H1 (cell line): ENCODE measurements around the gene ZNF112. TPM values are rescaled to one million over a fixed set of nuclear protein-coding genes. Genes with fewer than 3 reads are reported as not detected.

Experiments
- CTCF ChIA-PET: fragments of 300-600 bp; sonication (Branson Sonifier 250); formaldehyde crosslinking; loops from one replicate; lab custom pipeline; 2021; ENCODE audit not compliant: partially characterized antibody; lab: Charles Lee
- POLR2A ChIA-PET: fragments of 300-600 bp; sonication (Branson Sonifier 250); formaldehyde crosslinking; loops from one replicate; lab custom pipeline; 2021; ENCODE audit warnings: inconsistent platforms; ENCODE audit not compliant: partially characterized antibody; lab: Charles Lee
- DNase-seq, 2 experiments: peaks; one replicate each; pipeline versions ENCODE4 v3.0.0 to v3.0.0-alpha.2; 2010 to 2022; ENCODE audit warnings: low spot score in 2 of 2, low read depth in 1 of 2, mixed read lengths in 1 of 2
- FAIRE-seq: peaks from 2 replicates; lab custom pipeline; 2011; peaks lifted over from hg19 to GRCh38; lab: Jason Lieb, UNC
- H2AFZ ChIP-seq: 2 replicates; pipeline ENCODE4 v1.8.1; 2012; ENCODE audit warnings: low read length, inconsistent platforms
- H2AK5ac ChIP-seq: 2 replicates; pipeline ENCODE4 v1.6.1; 2013; ENCODE audit warnings: low read depth, low read length
- H2BK120ac ChIP-seq: replicated peaks from 2 replicates; pipeline ENCODE3; 2013; ENCODE audit warnings: low read depth, low read length, inconsistent platforms
- H2BK12ac ChIP-seq: 2 replicates; pipeline ENCODE4 v1.6.1; 2013; ENCODE audit warnings: low read depth, low read length
- H2BK15ac ChIP-seq: 2 replicates; pipeline ENCODE4 v1.6.1; 2013; ENCODE audit warnings: low read length
- H2BK20ac ChIP-seq: 2 replicates; pipeline ENCODE4 v1.6.1; 2013; ENCODE audit warnings: low read length
- H2BK5ac ChIP-seq: 2 replicates; pipeline ENCODE4 v1.6.1; 2013; ENCODE audit warnings: low read depth, low read length
- H3K14ac ChIP-seq: 2 replicates; pipeline ENCODE4 v1.6.1; 2013; ENCODE audit warnings: inconsistent platforms; ENCODE audit not compliant: insufficient read length
- H3K18ac ChIP-seq: 2 replicates; pipeline ENCODE4 v1.6.1; 2013; ENCODE audit warnings: low read length; ENCODE audit errors: extremely low read depth
- H3K23ac ChIP-seq: 2 replicates; pipeline ENCODE4 v1.6.1; 2013; ENCODE audit warnings: inconsistent platforms; ENCODE audit not compliant: insufficient read length
- H3K23me2 ChIP-seq: 2 replicates; pipeline ENCODE4 v1.6.1; 2013; ENCODE audit warnings: low read depth, low read length
- H3K27ac ChIP-seq: 2 replicates; pipeline ENCODE4 v1.6.1; 2011; ENCODE audit warnings: low read depth, low read length, inconsistent platforms
- H3K27me3 ChIP-seq, 4 experiments: replicated peaks in 1 of 4; 1 replicate in 1 of 4; 2 replicates in 3 of 4; pipeline versions ENCODE4 v1.6.1 to v1.8.1; 2011 to 2013; ENCODE audit warnings: low read length in 3 of 4, mild to moderate bottlenecking in 3 of 4, inconsistent platforms in 2 of 4, mixed read lengths in 2 of 4, moderate library complexity in 1 of 4; ENCODE audit not compliant: control insufficient read depth in 3 of 4, insufficient read depth in 3 of 4; ENCODE audit errors: extremely low read depth in 1 of 4
- H3K36me3 ChIP-seq, 4 experiments: 2 replicates each; pipeline versions ENCODE4 v1.6.1 to v1.8.1; 2011 to 2013; ENCODE audit warnings: mild to moderate bottlenecking in 4 of 4, low read length in 3 of 4, moderate library complexity in 2 of 4, control low read depth in 1 of 4, inconsistent platforms in 1 of 4; ENCODE audit not compliant: insufficient read depth in 4 of 4, control insufficient read depth in 2 of 4
- H3K4ac ChIP-seq: replicated peaks from 2 replicates; pipeline ENCODE3; 2013; ENCODE audit warnings: low read length, low read depth, mixed read lengths, inconsistent platforms; ENCODE audit not compliant: insufficient read length
- H3K4me1 ChIP-seq, 4 experiments: replicated peaks in 1 of 4; 1 replicate in 1 of 4; 2 replicates in 3 of 4; pipeline versions ENCODE4 v1.6.1 to v1.8.1; 2011 to 2013; ENCODE audit warnings: low read length in 3 of 4, inconsistent platforms in 2 of 4, mixed read lengths in 1 of 4; ENCODE audit not compliant: insufficient read depth in 4 of 4, control insufficient read depth in 3 of 4
- H3K4me2 ChIP-seq, 2 experiments: 2 replicates each; pipeline versions ENCODE4 v1.6.1 to v1.8.1; 2011 to 2013; ENCODE audit warnings: low read depth in 2 of 2, low read length in 2 of 2, control low read depth in 1 of 2, inconsistent platforms in 1 of 2, mild to moderate bottlenecking in 1 of 2; ENCODE audit not compliant: insufficient read depth in 1 of 2
- H3K4me3 ChIP-seq, 4 experiments: fragments of 200-600, 300-600 bp in 1 of 4; sonication (generic), shearing (Covaris generic), sonication (Bioruptor Twin) in 1 of 4; 2 replicates each; pipeline versions ENCODE4 v1.5.1 to v1.8.1; 2011 to 2016; ENCODE audit warnings: low read length in 4 of 4, low read depth in 3 of 4, control low read depth in 2 of 4, inconsistent platforms in 2 of 4, mild to moderate bottlenecking in 2 of 4, mixed read lengths in 1 of 4, moderate library complexity in 1 of 4; ENCODE audit not compliant: insufficient read depth in 2 of 4; ENCODE audit errors: extremely low read depth in 1 of 4
- H3K56ac ChIP-seq: replicated peaks from 2 replicates; pipeline ENCODE3; 2013; ENCODE audit warnings: low read depth, mild to moderate bottlenecking, mixed read lengths, low read length, inconsistent platforms; ENCODE audit not compliant: insufficient read length
- H3K79me1 ChIP-seq: 2 replicates; pipeline ENCODE4 v1.6.1; 2013; ENCODE audit warnings: low read depth, low read length, control low read depth
- H3K79me2 ChIP-seq, 2 experiments: 2 replicates each; pipeline versions ENCODE4 v1.6.1 to v1.8.1; 2012 to 2013; ENCODE audit warnings: low read length in 2 of 2, mild to moderate bottlenecking in 2 of 2, inconsistent platforms in 1 of 2; ENCODE audit not compliant: insufficient read depth in 2 of 2, control insufficient read depth in 1 of 2
- H3K9ac ChIP-seq, 4 experiments: replicated peaks in 1 of 4; 1 replicate in 1 of 4; 2 replicates in 3 of 4; pipeline versions ENCODE4 v1.6.1 to v1.8.1; 2011 to 2013; ENCODE audit warnings: low read depth in 3 of 4, low read length in 3 of 4, control low read depth in 2 of 4, mild to moderate bottlenecking in 2 of 4, moderate library complexity in 2 of 4, inconsistent platforms in 1 of 4; ENCODE audit errors: extremely low read depth in 1 of 4
- H3K9me3 ChIP-seq, 2 experiments: 2 replicates each; pipeline versions ENCODE4 v1.6.1 to v1.8.1; 2012 to 2013; ENCODE audit warnings: mild to moderate bottlenecking in 2 of 2, moderate library complexity in 2 of 2, control low read depth in 1 of 2, inconsistent platforms in 1 of 2, low read depth in 1 of 2, low read length in 1 of 2, mixed read lengths in 1 of 2; ENCODE audit not compliant: insufficient read depth in 2 of 2
- H4K20me1 ChIP-seq, 2 experiments: replicated peaks in 1 of 2; 2 replicates each; pipeline versions ENCODE3 to v1.8.1; 2011 to 2013; ENCODE audit warnings: inconsistent platforms in 2 of 2, low read length in 2 of 2, mild to moderate bottlenecking in 1 of 2; ENCODE audit not compliant: insufficient read depth in 2 of 2, control insufficient read depth in 1 of 2
- H4K5ac ChIP-seq: 2 replicates; pipeline ENCODE4 v1.6.1; 2013; ENCODE audit warnings: low read length, low read depth, mixed read lengths, inconsistent platforms; ENCODE audit not compliant: insufficient read length
- H4K8ac ChIP-seq: 2 replicates; pipeline ENCODE4 v1.8.0; 2013; ENCODE audit warnings: mild to moderate bottlenecking, moderate library complexity, low read length, inconsistent platforms; ENCODE audit not compliant: insufficient read depth; ENCODE audit errors: extremely low read depth
- H4K91ac ChIP-seq: replicated peaks from 2 replicates; pipeline ENCODE3; 2013; ENCODE audit warnings: low read length, mixed read lengths, inconsistent platforms; ENCODE audit not compliant: insufficient read length
- CHD2 ChIP-seq: IDR thresholded peaks from 2 replicates; pipeline ENCODE4 v1.6.1; 2012; ENCODE audit warnings: low read length, improper control_type of control experiment
- GTF2F1 ChIP-seq: IDR thresholded peaks from 2 replicates; pipeline ENCODE4 v1.6.1; 2012; ENCODE audit warnings: low read depth, low read length, improper control_type of control experiment, borderline replicate concordance
- KDM4A ChIP-seq: IDR thresholded peaks from one replicate; pipeline ENCODE4 v1.7.1; 2012; ENCODE audit warnings: low read depth, mild to moderate bottlenecking, moderate library complexity, low read length, inconsistent platforms; ENCODE audit not compliant: severe bottlenecking
- MAX ChIP-seq: IDR thresholded peaks from 2 replicates; pipeline ENCODE4 v1.6.1; 2012; ENCODE audit warnings: inconsistent platforms
- RAD21 ChIP-seq, 2 experiments: IDR thresholded peaks in 1 of 2; conservative IDR thresholded peaks in 1 of 2; 2 replicates each; pipeline ENCODE4 v1.6.1; 2011; ENCODE audit warnings: low read depth in 2 of 2, low read length in 2 of 2, improper control_type of control experiment in 1 of 2, inconsistent platforms in 1 of 2, mild to moderate bottlenecking in 1 of 2, moderate library complexity in 1 of 2
- RNF2 ChIP-seq: fragments of 200-900, 300-1000 bp; sonication (generic); IDR thresholded peaks from 2 replicates; pipeline ENCODE4 v1.7.1; 2016; ENCODE audit warnings: borderline replicate concordance, low read depth, mild to moderate bottlenecking, antibody characterized with exemption, low read length; ENCODE audit not compliant: poor library complexity, severe bottlenecking; ENCODE audit errors: missing control alignments
- SAP30 ChIP-seq: fragments of 300-600 bp; sonication (generic); IDR thresholded peaks from 2 replicates; pipeline ENCODE4 v1.7.1; 2012; ENCODE audit warnings: low read length, moderate library complexity, mild to moderate bottlenecking, inconsistent platforms; ENCODE audit not compliant: insufficient read depth, insufficient replicate concordance
- SP2 ChIP-seq: IDR thresholded peaks from 2 replicates; pipeline ENCODE4 v1.6.1; 2012; ENCODE audit warnings: mild to moderate bottlenecking, low read length, inconsistent platforms
- SUZ12 ChIP-seq: fragments of 200-600 bp; sonication (generic); IDR thresholded peaks from 2 replicates; pipeline ENCODE4 v1.6.1; 2012; ENCODE audit warnings: mild to moderate bottlenecking, inconsistent platforms, low read length, moderate library complexity, mixed read lengths
- TAF1 ChIP-seq: IDR thresholded peaks from 2 replicates; pipeline ENCODE4 v1.6.1; 2011; ENCODE audit warnings: mild to moderate bottlenecking, low read depth, low read length
- YY1 ChIP-seq: IDR thresholded peaks from 2 replicates; pipeline ENCODE4 v1.6.1; 2011; ENCODE audit warnings: low read depth, mild to moderate bottlenecking, low read length
- WGBS, 2 experiments: shearing (Covaris generic) in 1 of 2; methylation state at CpG; one replicate each; pipeline versions ENCODE4 v1.1.6 to v1.1.7; 2013 to 2015; ENCODE audit warnings: low lambda C conversion rate in 2 of 2, mixed read lengths in 2 of 2, inconsistent platforms in 1 of 2, low coverage in 1 of 2, missing lambda C conversion rate in 1 of 2; ENCODE audit not compliant: insufficient replicate concordance in 2 of 2, insufficient coverage in 1 of 2, insufficient read length in 1 of 2; ENCODE audit errors: extremely low coverage in 1 of 2, missing lambda C conversion rate in 1 of 2; 5-methylcytosine and 5-hydroxymethylcytosine counted together
- polyA plus RNA-seq, 7 experiments: library from polyadenylated mRNA; depleted of rRNA in 3 of 7; stranded (reverse) in 5 of 7; unstranded in 2 of 7; fragments of >200 nt in 5 of 7; fragments of 200-250 nt in 2 of 7; gene quantifications; 1 replicate in 5 of 7; 2 replicates in 1 of 7; 4 replicates in 1 of 7; pipeline versions ENCODE4 v1.2.1 to v1.2.3, GENCODE V29; 2011 to 2013; ENCODE audit warnings: missing spikeins in 2 of 7, mixed read lengths in 2 of 7
- total RNA-seq: library from RNA; stranded (reverse); fragmentation: NEBNext Ultra II Directional; extraction: Animal tissue kit (Norgen Biotek cat#: 25700); gene quantifications from 2 replicates; pipeline ENCODE4 v1.2.1, GENCODE V29; 2021
- TF ChIP-seq, protein P1 (sequence below): IDR thresholded peaks from 2 replicates; pipeline ENCODE4 v1.6.1; 2011; ENCODE audit warnings: low read depth, mild to moderate bottlenecking, low read length; ENCODE audit not compliant: insufficient read depth

Gene ZNF112
- total and polyA plus RNA-seq, 2 of the 8 experiments (the other 6 are each of a cell fraction or from before 2014, with no cell fraction given), result 0.70 to 2.8 TPM

- no peaks in the 10 kb centered on the region for H3K36me3 ChIP-seq
- no peak overlapping the region for H3K23ac ChIP-seq
- H4K8ac ChIP-seq, result no peak overlapping the region
- no peak overlapping the region for H2AFZ ChIP-seq
- H3K23me2 ChIP-seq, result no peaks in the 10 kb centered on the region
- FAIRE-seq, result no peak
- no peak overlapping the region for H3K27ac ChIP-seq
- H2AK5ac ChIP-seq, result no peak overlapping the region
- H3K4me2 ChIP-seq, result no peak overlapping the region
- no peaks in the 10 kb centered on the region for H3K79me2 ChIP-seq
- WGBS, 2 experiments, result 91% methylated on average over 4 of the region's 4 CpGs; no CpG with 5 or more reads in 1 of the 2 experiments
- TF ChIP-seq TAF1 (no peak), RAD21 (IDR thresholded peaks at IDR 0.05 in 1 of 2, conservative IDR thresholded peaks at IDR 0.05 in 1 of 2; ENCODE audit: low read depth in 2 of 2, low read length in 2 of 2) (no peak), MAX (no peak), YY1 (no peak), SP2 (no peak), RNF2 (no peak), SUZ12 (no peak), KDM4A (no peak), CHD2 (no peak), SAP30 (no peak), GTF2F1 (no peak)
- TF ChIP-seq, protein P1, sequence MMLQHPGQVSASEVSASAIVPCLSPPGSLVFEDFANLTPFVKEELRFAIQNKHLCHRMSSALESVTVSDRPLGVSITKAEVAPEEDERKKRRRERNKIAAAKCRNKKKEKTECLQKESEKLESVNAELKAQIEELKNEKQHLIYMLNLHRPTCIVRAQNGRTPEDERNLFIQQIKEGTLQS, result no peak
- no peak overlapping the region for H3K56ac ChIP-seq
- POLR2A ChIA-PET, result no interaction called here
- H3K9me3 ChIP-seq, result peaks cover 34 to 35% of the 10 kb centered on the region in 2 experiments
- no peak overlapping the region for H3K14ac ChIP-seq
- no peak overlapping the region for H2BK5ac ChIP-seq
- H4K91ac ChIP-seq, result no peak overlapping the region
- no peak for DNase-seq
- no peak overlapping the region for H3K18ac ChIP-seq
- H3K79me1 ChIP-seq, result no peaks in the 10 kb centered on the region
- no peaks in the 10 kb centered on the region for H3K27me3 ChIP-seq
- H2BK15ac ChIP-seq, result no peak overlapping the region
- no peak overlapping the region for H3K9ac ChIP-seq
- H2BK20ac ChIP-seq, result no peak overlapping the region
- no peak overlapping the region for H2BK12ac ChIP-seq
- no peak overlapping the region for H3K4ac ChIP-seq
- CTCF ChIA-PET, result no interaction called here
- H4K20me1 ChIP-seq, result no peaks in the 10 kb centered on the region
- no peak overlapping the region for H3K4me3 ChIP-seq
- H3K4me1 ChIP-seq, result no peaks in the 10 kb centered on the region
- H4K5ac ChIP-seq, result no peak overlapping the region
- no peak overlapping the region for H2BK120ac ChIP-seq
Observed at GRCh38 chr19:44345959-44346358, 10.5 kb downstream of the ZNF112 start.
